OCI-M1 (cell line): Measurements from ENCODE around the gene INPP4B.
A peak's percentile ranks its signal among the peaks of the same experiment; 100 is the strongest.
"Not testable (repeated sequence)": the region's sequence is repeated elsewhere in the genome, so short reads cannot be mapped to it uniquely, and the experiment has no call there.

Experiments used
- DNase-seq: peaks from one replicate; lab custom pipeline; 2025; lab: John Stamatoyannopoulos, UW

Gene INPP4B

GRCh38 chr4:142683997-142684396 lies 162.1 kb downstream of the INPP4B start:
- DNase-seq, result no peak

- DNase-seq, result no peak
Measured at GRCh38 chr4:142683503-142683902, 162.6 kb downstream of the INPP4B start.

GRCh38 chr4:142671516-142671915 lies 174.6 kb downstream of the INPP4B start:
- peak; percentile 19 for DNase-seq

GRCh38 chr4:142663828-142664227 lies 182.3 kb downstream of the INPP4B start:
- no peak for DNase-seq

GRCh38 chr4:142660728-142661127 lies 185.4 kb downstream of the INPP4B start:
- peak; percentile 24 for DNase-seq

- peak; percentile 38 for DNase-seq
Measured at GRCh38 chr4:142656178-142656577, 189.9 kb downstream of the INPP4B start.

GRCh38 chr4:142648378-142648777 lies 197.7 kb downstream of the INPP4B start:
- DNase-seq, result no peak

GRCh38 chr4:142645475-142646108 lies 200.5 kb downstream of the INPP4B start:
- DNase-seq, result peak; percentile 79

GRCh38 chr4:142644628-142645027 lies 201.5 kb downstream of the INPP4B start:
- not testable (repeated sequence) for DNase-seq

- DNase-seq, result no peak
Measured at GRCh38 chr4:142637614-142638013, 208.5 kb downstream of the INPP4B start.

GRCh38 chr4:142631836-142632235 lies 214.3 kb downstream of the INPP4B start:
- DNase-seq, result no peak

- no peak for DNase-seq
Measured at GRCh38 chr4:142615324-142615665, 230.8 kb downstream of the INPP4B start.

GRCh38 chr4:142614621-142615323 lies 231.3 kb downstream of the INPP4B start:
- no peak for DNase-seq

GRCh38 chr4:142607976-142608375 lies 238.1 kb downstream of the INPP4B start:
- DNase-seq, result no peak

- DNase-seq, result no peak
Measured at GRCh38 chr4:142600952-142601351, 245.1 kb downstream of the INPP4B start.

GRCh38 chr4:142598132-142598531 lies 248.0 kb downstream of the INPP4B start:
- DNase-seq, result no peak

- no peak for DNase-seq
Measured at GRCh38 chr4:142596595-142596994, 249.5 kb downstream of the INPP4B start.

- DNase-seq, result peak; percentile 35
Measured at GRCh38 chr4:142596121-142596520, 250.0 kb downstream of the INPP4B start.

GRCh38 chr4:142595222-142595871 lies 250.8 kb downstream of the INPP4B start:
- no peak for DNase-seq

- no peak for DNase-seq
Measured at GRCh38 chr4:142585411-142585810, 260.7 kb downstream of the INPP4B start.

- no peak for DNase-seq
Measured at GRCh38 chr4:142583708-142584107, 262.4 kb downstream of the INPP4B start.

- no peak for DNase-seq
Measured at GRCh38 chr4:142582340-142582739, 263.8 kb downstream of the INPP4B start.

- no peak for DNase-seq
Measured at GRCh38 chr4:142581881-142582280, 264.2 kb downstream of the INPP4B start.
